ENCODE results near the gene RPS6KA3.
"Not testable (repeated sequence)": the region's sequence is repeated elsewhere in the genome, so short reads cannot be mapped to it uniquely, and the experiment has no call there.

Gene RPS6KA3

DNA sequence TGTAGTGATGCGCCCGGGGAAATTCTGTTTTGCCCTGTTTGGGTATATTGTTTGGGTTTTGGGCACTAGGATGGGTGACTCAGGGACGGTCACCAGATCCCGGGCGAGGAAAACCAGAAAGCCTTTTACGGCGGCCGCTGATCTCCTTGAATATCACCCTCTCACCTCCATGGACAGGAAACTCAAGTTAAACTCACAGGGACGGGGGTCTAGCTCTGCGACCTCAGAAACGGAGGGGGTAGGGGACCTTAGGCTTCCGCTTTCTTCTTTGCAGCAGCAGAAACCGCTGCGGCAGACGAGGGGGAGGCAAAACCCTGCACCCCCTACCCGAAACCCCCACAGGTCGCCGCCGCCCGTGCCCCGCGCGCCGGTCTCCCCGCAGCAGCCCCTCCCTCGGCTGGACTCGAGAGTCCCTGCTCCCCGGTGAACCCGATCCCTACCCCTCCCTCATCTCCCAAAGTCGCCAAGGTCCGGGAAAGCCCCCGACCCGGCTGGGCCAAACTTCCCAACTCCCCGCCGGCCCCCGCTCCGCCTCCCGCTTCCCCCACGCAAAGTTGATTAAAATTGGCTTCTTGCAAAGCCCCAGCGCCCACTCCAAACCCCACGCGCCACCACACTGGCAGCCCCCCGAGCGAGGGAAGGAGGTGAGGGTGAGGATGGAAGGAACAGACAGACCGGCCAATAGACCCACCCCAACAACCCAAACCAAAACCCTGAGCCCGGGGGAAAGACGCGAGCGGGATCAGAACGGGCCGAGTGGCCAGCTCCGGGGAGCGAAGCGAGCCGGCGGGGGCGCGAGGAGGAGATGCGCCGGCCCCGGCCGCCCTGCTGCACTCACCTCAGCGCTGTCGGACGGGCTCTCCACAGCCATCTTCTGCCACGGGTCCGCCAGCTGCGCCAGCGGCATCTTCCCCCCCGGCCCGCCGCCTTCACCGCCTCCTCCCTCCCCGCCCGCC is 705 bp downstream of the RPS6KA3 start:
- in situ Hi-C loops (cut with HindIII; ENCODE audit: low sequenced_read_pairs) = no loop called here

DNA sequence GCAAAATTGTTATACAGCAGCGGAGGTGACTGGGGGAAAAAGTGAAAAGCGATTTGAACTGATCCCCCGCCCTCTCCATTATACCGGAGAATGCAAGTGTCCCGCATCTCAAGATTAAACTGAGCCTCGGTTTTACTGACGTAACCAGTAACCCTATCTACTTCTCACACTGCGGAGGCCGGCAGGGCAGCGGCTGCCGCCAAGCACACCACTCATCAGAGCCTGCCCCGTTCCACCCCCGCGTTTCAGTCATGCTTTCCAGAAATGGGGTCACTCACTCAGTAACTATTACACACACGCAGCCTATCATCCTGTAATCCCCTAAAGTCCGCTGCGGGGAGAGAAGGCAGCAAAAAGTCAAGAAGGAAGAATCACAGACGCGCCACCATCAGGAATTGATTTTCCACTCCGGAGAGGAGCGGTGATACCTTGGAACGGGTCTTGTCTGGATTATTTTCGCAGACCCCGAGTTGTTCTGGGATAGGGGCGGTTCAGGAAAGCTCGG is 1.4 kb downstream of the RPS6KA3 start:
- in situ Hi-C loops (cut with HindIII; ENCODE audit: low sequenced_read_pairs) = no loop called here

GRCh38 chrX:20263474-20263873 is 3.2 kb downstream of the RPS6KA3 start:
- in situ Hi-C loops (cut with HindIII; ENCODE audit: low sequenced_read_pairs) = no loop called here

- in situ Hi-C loops (cut with HindIII; ENCODE audit: low sequenced_read_pairs) = no loop called here
Measured at GRCh38 chrX:20260885-20261284, 5.8 kb downstream of the RPS6KA3 start.

- in situ Hi-C loops (cut with HindIII; ENCODE audit: low sequenced_read_pairs) = no loop called here
Measured at GRCh38 chrX:20254712-20255299, 11.9 kb downstream of the RPS6KA3 start.

- in situ Hi-C loops (cut with HindIII; ENCODE audit: low sequenced_read_pairs) = no loop called here
Measured at GRCh38 chrX:20253232-20253543, 13.5 kb downstream of the RPS6KA3 start.

GRCh38 chrX:20252381-20253231 is 14.1 kb downstream of the RPS6KA3 start:
- in situ Hi-C loops (cut with HindIII; ENCODE audit: low sequenced_read_pairs) = no loop called here

GRCh38 chrX:20251691-20252090 is 15.0 kb downstream of the RPS6KA3 start:
- in situ Hi-C loops (cut with HindIII; ENCODE audit: low sequenced_read_pairs) = no loop called here

GRCh38 chrX:20250146-20250545 is 16.6 kb downstream of the RPS6KA3 start:
- in situ Hi-C loops (cut with HindIII; ENCODE audit: low sequenced_read_pairs) = not testable (repeated sequence)

DNA sequence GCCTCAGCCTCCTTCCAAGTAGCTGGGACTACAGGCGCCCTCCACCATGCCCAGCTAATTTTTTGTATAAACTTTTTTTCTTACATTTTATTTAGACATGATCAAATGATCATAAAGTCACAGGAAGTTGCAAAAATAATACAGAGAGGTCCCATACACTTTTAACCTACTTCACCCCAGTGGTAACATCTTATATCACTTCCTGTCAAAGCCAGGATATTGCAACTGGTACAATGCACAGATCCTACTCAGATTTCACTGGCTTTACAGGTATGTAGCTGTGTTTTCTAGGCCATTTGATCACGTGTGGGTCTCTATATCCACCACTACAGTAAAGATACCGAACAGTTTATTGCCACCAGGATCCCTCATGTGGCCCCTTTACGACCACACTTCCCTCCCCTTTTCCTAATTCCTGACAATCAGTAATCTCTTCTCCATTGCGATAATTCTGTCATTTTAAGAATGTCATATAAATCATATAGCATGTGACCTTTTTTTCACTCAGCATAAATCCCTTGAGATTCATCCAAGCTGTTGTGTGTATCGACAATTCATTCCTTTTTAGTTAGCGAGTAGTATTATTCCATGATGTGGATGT is 18.0 kb downstream of the RPS6KA3 start:
- in situ Hi-C loops (cut with HindIII; ENCODE audit: low sequenced_read_pairs) = no loop called here

- in situ Hi-C loops (cut with HindIII; ENCODE audit: low sequenced_read_pairs) = no loop called here
Measured at GRCh38 chrX:20244931-20245330, 21.8 kb downstream of the RPS6KA3 start.

- in situ Hi-C loops (cut with HindIII; ENCODE audit: low sequenced_read_pairs) = no loop called here
Measured at GRCh38 chrX:20240201-20240600, 26.5 kb downstream of the RPS6KA3 start.

GRCh38 chrX:20237864-20238263 is 28.8 kb downstream of the RPS6KA3 start:
- in situ Hi-C loops (cut with HindIII; ENCODE audit: low sequenced_read_pairs) = no loop called here

DNA sequence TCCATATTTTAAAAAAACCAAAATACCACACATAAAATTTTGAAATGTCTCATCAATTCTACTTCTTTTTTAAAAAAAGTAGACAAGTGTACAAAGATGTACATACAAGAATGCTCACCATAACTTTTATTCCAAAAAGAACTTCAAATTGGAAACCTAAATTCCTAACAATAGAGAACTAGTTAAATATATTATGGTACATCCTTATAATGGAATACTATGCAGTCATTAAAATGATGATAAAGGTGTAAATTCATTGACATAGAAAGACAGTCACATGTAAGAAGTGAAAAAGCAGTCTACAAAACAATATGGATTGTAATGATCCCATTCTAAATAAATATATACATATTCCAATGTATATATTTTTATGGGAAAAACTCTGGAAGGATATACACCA is 31.0 kb downstream of the RPS6KA3 start:
- in situ Hi-C loops (cut with HindIII; ENCODE audit: low sequenced_read_pairs) = no loop called here

- in situ Hi-C loops (cut with HindIII; ENCODE audit: low sequenced_read_pairs) = no loop called here
Measured at GRCh38 chrX:20233336-20233735, 33.4 kb downstream of the RPS6KA3 start.

GRCh38 chrX:20231598-20231997 is 35.1 kb downstream of the RPS6KA3 start:
- in situ Hi-C loops (cut with HindIII; ENCODE audit: low sequenced_read_pairs) = no loop called here

DNA sequence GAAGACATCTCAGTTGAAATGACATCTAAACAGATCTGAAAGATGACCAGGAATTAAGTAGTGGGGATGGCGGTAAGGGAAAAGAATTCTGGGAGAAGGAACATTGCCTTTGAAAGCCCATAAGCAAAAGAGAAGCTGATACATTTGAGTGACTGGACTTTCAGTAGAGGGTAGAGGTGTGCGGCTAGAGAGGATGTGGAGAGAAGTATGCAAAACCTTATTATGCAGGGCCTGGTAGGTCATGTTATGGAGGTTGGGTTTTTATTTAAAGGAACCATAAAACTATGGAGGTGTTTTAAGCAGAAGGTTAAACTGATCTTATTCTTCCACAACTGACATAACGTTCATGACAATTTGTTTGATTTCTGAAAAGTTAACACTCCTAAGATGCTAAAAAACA is 36.3 kb downstream of the RPS6KA3 start:
- in situ Hi-C loops (cut with HindIII; ENCODE audit: low sequenced_read_pairs) = no loop called here

DNA sequence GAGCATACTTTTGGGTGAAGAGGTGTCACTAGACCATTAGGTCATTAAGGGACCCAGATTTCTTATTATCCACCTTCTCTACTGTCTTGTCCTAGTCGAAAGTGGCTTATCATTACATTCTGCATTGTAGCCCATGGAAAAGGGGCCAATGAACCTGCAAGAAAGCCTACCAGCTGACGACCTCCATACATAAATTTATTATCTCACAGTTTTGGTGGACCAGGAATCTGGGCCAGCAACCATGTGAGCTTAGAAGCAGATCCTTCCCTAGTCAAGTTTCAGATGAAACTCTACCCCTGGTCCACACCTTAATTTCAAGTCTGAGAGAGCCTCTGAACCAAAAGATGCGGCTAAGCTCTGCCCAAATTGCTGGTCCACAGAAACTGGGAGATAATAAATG is 37.6 kb downstream of the RPS6KA3 start:
- in situ Hi-C loops (cut with HindIII; ENCODE audit: low sequenced_read_pairs) = no loop called here

- in situ Hi-C loops (cut with HindIII; ENCODE audit: low sequenced_read_pairs) = no loop called here
Measured at GRCh38 chrX:20228245-20228644, 38.5 kb downstream of the RPS6KA3 start.

DNA sequence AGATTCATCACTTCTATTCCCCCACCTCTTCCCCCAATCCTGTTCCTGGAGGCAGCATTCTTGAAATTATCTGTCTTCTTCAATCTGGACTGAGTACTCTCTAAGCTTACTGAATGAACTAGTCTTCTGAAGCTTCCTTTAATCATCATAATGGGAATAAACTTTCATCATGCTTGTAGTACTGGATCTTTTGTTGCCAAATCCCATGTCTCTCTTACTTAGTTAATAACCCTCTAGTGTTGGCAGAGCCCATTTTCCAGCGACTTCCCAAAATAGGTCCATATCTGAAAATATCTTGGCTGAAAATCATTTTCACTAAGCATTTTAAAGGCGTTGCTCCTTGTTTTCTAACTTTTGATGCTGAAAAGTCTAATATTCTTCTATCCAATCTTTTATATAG is 39.6 kb downstream of the RPS6KA3 start:
- in situ Hi-C loops (cut with HindIII; ENCODE audit: low sequenced_read_pairs) = no loop called here

GRCh38 chrX:20225488-20225833 is 41.2 kb downstream of the RPS6KA3 start:
- in situ Hi-C loops (cut with HindIII; ENCODE audit: low sequenced_read_pairs) = no loop called here

Measured in endothelial cell of hepatic sinusoid (primary cell).